Motor neuron (in vitro differentiated cells): ENCODE results near the gene AS3MT. TPM values are rescaled to one million over a fixed set of nuclear protein-coding genes. Genes with fewer than 3 reads are reported as not detected.
A peak's percentile ranks its signal among the peaks of the same experiment; 100 is the strongest.
"Not testable (repeated sequence)": the region's sequence is repeated elsewhere in the genome, so short reads cannot be mapped to it uniquely, and the experiment has no call there.

Experiments
- ATAC-seq, 8 experiments: fragments of 200-7000 bp; cut with Tn5 transposase; replicated peaks in 6 of 8; 2 replicates each; pipeline ENCODE4 v1.8.0; 2021; ENCODE audit warnings: mild to moderate bottlenecking in 8 of 8, moderate library complexity in 8 of 8
- H3K27ac ChIP-seq, 2 donors: fragments of 250-450 bp; sonication (Bioruptor Pico); 2 replicates each; pipeline ENCODE4 v1.9.0; 2021; ENCODE audit warnings: antibody characterized with exemption in 2 of 2, mild to moderate bottlenecking in 2 of 2, moderate library complexity in 1 of 2
- H3K4me1 ChIP-seq, 2 donors: fragments of 250-450 bp; sonication (Bioruptor Pico); replicated peaks in 1 of 2; 2 replicates each; pipeline ENCODE4 v1.6.1; 2021; ENCODE audit warnings: antibody characterized with exemption in 2 of 2, mild to moderate bottlenecking in 2 of 2, moderate library complexity in 1 of 2
- H3K4me3 ChIP-seq, 5 donors: fragments of 250-450 bp; sonication (Bioruptor Pico); 2 replicates each; pipeline ENCODE4 v1.9.0; 2021; ENCODE audit warnings: antibody characterized with exemption in 5 of 5, mild to moderate bottlenecking in 5 of 5, moderate library complexity in 4 of 5
- WGBS, 10 experiments: fragments of 450-650 bp; shearing (Covaris generic); methylation state at CpG; one replicate each; pipeline ENCODE4 v1.0.0; 2022; 5-methylcytosine and 5-hydroxymethylcytosine counted together
- in situ Hi-C, 9 experiments: fragments of 400-800 bp; cut with MboI; loops; one replicate each; pipeline ENCODE4 v1.15.0; 2021; ENCODE audit warnings: low sequenced_read_pairs in 9 of 9, low pct_unique_long_range_greater_than_20kb in 2 of 9; ENCODE audit not compliant: unreplicated experiment in 9 of 9
- total RNA-seq, 8 experiments: library from RNA; unstranded; fragments of 300-600 nt; gene quantifications; 2 replicates each; pipeline versions ENCODE4 v1.2.3 to v1.2.4, GENCODE V29; 2022

Gene AS3MT
- 1 to 10 TPM in 6 of 8 experiments, under 1 TPM in 2; 0.41 to 8.8 (median 4.9) TPM for total RNA-seq

GRCh38 chr10:102869258-102870198, at the start of gene AS3MT:
Gene AS3MT (plus strand): TSS chr10:102869470. CDS start chr10:102869593, 123 bp downstream.
- 0 to 80% (median 14%) methylated on average over 1 to 10 of the region's 63 CpGs; no CpG with 5 or more reads in 2 of the 10 experiments for WGBS, 10 experiments

GRCh38 chr10:102820008-102820407, 49.3 kb upstream of the AS3MT start:
- ATAC-seq, H3K4me1 ChIP-seq, in situ Hi-C loops, H3K4me3 ChIP-seq, H3K27ac ChIP-seq: not testable (repeated sequence)
- 29 to 100% (median 100%) methylated on average over 1 to 5 of the region's 5 CpGs; no CpG with 5 or more reads in 1 of the 10 experiments for WGBS, 10 experiments

More at GRCh38 chr10:102869258-102870198, at the start of gene AS3MT:
- Histone ChIP-seq H3K4me1 (peaks cover 0 to 4% of the 10 kb centered on the region in 2 donors), H3K27ac (peak within 1 kb of the TSS in 1 of 2 donors; percentile 2), H3K4me3 (peak within 1 kb of the TSS; percentile 31 to 38 (median 33))
- ATAC-seq: peak; percentile 89 to 99 (median 98)
- in situ Hi-C loops: no loop called here

- no peak for ATAC-seq
- Histone ChIP-seq H3K4me3 (no peak overlapping the region), H3K4me1 (no peaks in the 10 kb centered on the region), H3K27ac (no peak overlapping the region)
- in situ Hi-C loops: no loop called here
- 77 to 100% (median 87%) methylated on average over 2 to 9 of the region's 12 CpGs; no CpG with 5 or more reads in 4 of the 10 experiments for WGBS, 10 experiments
Measured at GRCh38 chr10:102822222-102822621, 47.0 kb upstream of the AS3MT start.

- H3K4me3 ChIP-seq: no peak overlapping the region
- WGBS, 10 experiments: 0 to 94% (median 84%) methylated on average over 1 to 4 of the region's 4 CpGs; no CpG with 5 or more reads in 2 of the 10 experiments
- ATAC-seq: peak in 3 of 8 experiments; percentile 90 to 95 (median 94)
- in situ Hi-C loops: no loop called here
- H3K4me1 ChIP-seq: no peaks in the 10 kb centered on the region
- no peak overlapping the region for H3K27ac ChIP-seq
Measured at GRCh38 chr10:102824664-102825063, 44.6 kb upstream of the AS3MT start.

- Histone ChIP-seq H3K4me3 (no peak overlapping the region), H3K27ac (no peak overlapping the region), H3K4me1 (no peaks in the 10 kb centered on the region)
- in situ Hi-C loops: no loop called here
- WGBS, 10 experiments: 80 to 95% (median 80%) methylated on average over 1 to 4 of the region's 9 CpGs; no CpG with 5 or more reads in 5 of the 10 experiments
- ATAC-seq: no peak
Measured at GRCh38 chr10:102826148-102826796, 43.0 kb upstream of the AS3MT start.

GRCh38 chr10:102827597-102827975, 41.7 kb upstream of the AS3MT start:
- H3K27ac ChIP-seq: no peak overlapping the region
- 60 to 95% (median 76%) methylated on average over 1 to 3 of the region's 5 CpGs; no CpG with 5 or more reads in 3 of the 10 experiments for WGBS, 10 experiments
- H3K4me1 ChIP-seq: no peaks in the 10 kb centered on the region
- H3K4me3 ChIP-seq: no peak overlapping the region
- ATAC-seq: no peak
- in situ Hi-C loops: no loop called here

GRCh38 chr10:102831322-102832071, 37.8 kb upstream of the AS3MT start:
- in situ Hi-C loops: loop anchor here in 2 of 9 experiments (10.0 kb wide), 2 partner anchors 73 to 243 kb away; no protein-coding TSS in a partner anchor
- Histone ChIP-seq H3K4me1 (peaks cover 0 to 2% of the 10 kb centered on the region in 2 donors), H3K27ac (no peak overlapping the region), H3K4me3 (no peak overlapping the region)
- 48 to 89% (median 79%) methylated on average over 1 to 10 of the region's 16 CpGs; no CpG with 5 or more reads in 1 of the 10 experiments for WGBS, 10 experiments
- peak in 1 of 8 experiments; percentile 43 for ATAC-seq

GRCh38 chr10:102832248-102832647, 37.0 kb upstream of the AS3MT start:
- in situ Hi-C loops: loop anchor here in 2 of 9 experiments (10.0 kb wide), 2 partner anchors 73 to 243 kb away; no protein-coding TSS in a partner anchor

GRCh38 chr10:102832987-102833386, 36.3 kb upstream of the AS3MT start:
- Histone ChIP-seq H3K4me1 (peaks cover 0 to 2% of the 10 kb centered on the region in 2 donors), H3K4me3 (no peak overlapping the region), H3K27ac (no peak overlapping the region)
- in situ Hi-C loops: loop anchor here in 2 of 9 experiments (10.0 kb wide), 2 partner anchors 72 to 242 kb away; no protein-coding TSS in a partner anchor
- no peak for ATAC-seq
- WGBS, 10 experiments: 47 to 100% (median 81%) methylated on average over 1 to 3 of the region's 4 CpGs; no CpG with 5 or more reads in 3 of the 10 experiments

More at GRCh38 chr10:102832248-102832647, 37.0 kb upstream of the AS3MT start:
- ATAC-seq: no peak
- Histone ChIP-seq H3K27ac (no peak overlapping the region), H3K4me1 (peaks cover 0 to 2% of the 10 kb centered on the region in 2 donors), H3K4me3 (no peak overlapping the region)
- WGBS, 10 experiments: 53 to 86% methylated on average over 3 to 8 of the region's 14 CpGs; no CpG with 5 or more reads in 8 of the 10 experiments

GRCh38 chr10:102834143-102834542, 35.1 kb upstream of the AS3MT start:
- peaks cover 0 to 2% of the 10 kb centered on the region in 2 donors for H3K4me1 ChIP-seq
- in situ Hi-C loops: loop anchor here in 2 of 9 experiments (10.0 kb wide), 2 partner anchors 71 to 241 kb away; no protein-coding TSS in a partner anchor
- WGBS, 10 experiments: 20 to 77% (median 64%) methylated on average over 1 to 9 of the region's 9 CpGs
- peak in 2 of 8 experiments; percentile 16 to 24 for ATAC-seq
- no peak overlapping the region for H3K4me3 ChIP-seq
- H3K27ac ChIP-seq: no peak overlapping the region

- ATAC-seq: peak; percentile 95 to 100 (median 100)
- WGBS, 10 experiments: 0 to 100% (median 35%) methylated on average over 1 to 5 of the region's 11 CpGs; no CpG with 5 or more reads in 6 of the 10 experiments
- no peak overlapping the region for H3K4me3 ChIP-seq
- H3K4me1 ChIP-seq: peaks cover 0 to 2% of the 10 kb centered on the region in 2 donors
- in situ Hi-C loops: loop anchor here in 2 of 9 experiments (5.0 to 10.0 kb wide), 3 partner anchors 67 to 240 kb away; no protein-coding TSS in a partner anchor
- no peak overlapping the region for H3K27ac ChIP-seq
Measured at GRCh38 chr10:102835007-102835482, 34.2 kb upstream of the AS3MT start.
